Mesenchymal stem cell (in vitro differentiated cells and primary cell): ENCODE results near the gene OTOG.

Experiments used
- DNase-seq: peaks from one replicate; pipeline ENCODE4 v3.0.0-alpha.2; 2013
- H2AFZ ChIP-seq: one replicate; pipeline ENCODE4 v1.6.1; 2013; ENCODE audit warnings: low read depth, mild to moderate bottlenecking, control low read depth, inconsistent platforms, low read length, moderate library complexity
- H2AK5ac ChIP-seq: 2 replicates; pipeline ENCODE4 v1.6.1; 2013; ENCODE audit warnings: low read length, moderate library complexity, mild to moderate bottlenecking, inconsistent platforms; ENCODE audit not compliant: severe bottlenecking
- H2BK120ac ChIP-seq: one replicate; pipeline ENCODE4 v1.6.1; 2013; ENCODE audit warnings: low read depth, mild to moderate bottlenecking, inconsistent platforms, low read length, moderate library complexity
- H2BK12ac ChIP-seq, 2 experiments: one replicate each; pipeline ENCODE4 v1.6.1; 2013; ENCODE audit warnings: inconsistent platforms in 2 of 2, low read length in 2 of 2, mild to moderate bottlenecking in 2 of 2, moderate library complexity in 2 of 2, control low read depth in 1 of 2
- H2BK15ac ChIP-seq: one replicate; pipeline ENCODE4 v1.6.1; 2013; ENCODE audit warnings: mild to moderate bottlenecking, low read depth, inconsistent platforms; ENCODE audit not compliant: poor library complexity, severe bottlenecking
- H2BK5ac ChIP-seq: 2 replicates; pipeline ENCODE4 v1.6.1; 2013; ENCODE audit warnings: low read depth, mild to moderate bottlenecking, low read length, control low read depth, inconsistent platforms; ENCODE audit not compliant: poor library complexity, severe bottlenecking
- H3K14ac ChIP-seq, 2 experiments: one replicate each; pipeline ENCODE4 v1.6.1; 2013; ENCODE audit warnings: inconsistent platforms in 2 of 2, low read length in 2 of 2, control low read depth in 1 of 2, mild to moderate bottlenecking in 1 of 2, moderate library complexity in 1 of 2
- H3K18ac ChIP-seq, 2 experiments: one replicate each; pipeline ENCODE4 v1.6.1; 2013; ENCODE audit warnings: inconsistent platforms in 2 of 2, low read length in 2 of 2, control low read depth in 1 of 2, low read depth in 1 of 2, mild to moderate bottlenecking in 1 of 2
- H3K23ac ChIP-seq, 2 experiments: one replicate each; pipeline ENCODE4 v1.6.1; 2013; ENCODE audit warnings: inconsistent platforms in 2 of 2, low read length in 2 of 2, mild to moderate bottlenecking in 2 of 2, moderate library complexity in 2 of 2, control low read depth in 1 of 2
- H3K27ac ChIP-seq: 2 replicates; pipeline ENCODE4 v1.5.1; 2013; ENCODE audit warnings: mild to moderate bottlenecking, moderate library complexity, low read length, control low read depth, inconsistent platforms; ENCODE audit not compliant: poor library complexity, severe bottlenecking
- H3K27me3 ChIP-seq, 2 experiments: 2 replicates each; pipeline versions ENCODE4 v1.6.1 to v1.7.0; 2013; ENCODE audit warnings: low read length in 2 of 2, mild to moderate bottlenecking in 2 of 2, moderate library complexity in 2 of 2, control low read depth in 1 of 2, inconsistent platforms in 1 of 2; ENCODE audit not compliant: control insufficient read depth in 1 of 2, insufficient read depth in 1 of 2
- H3K36me3 ChIP-seq, 2 experiments: 2 replicates each; pipeline versions ENCODE4 v1.6.1 to v1.7.0; 2013; ENCODE audit warnings: low read length in 2 of 2, control low read depth in 1 of 2, inconsistent platforms in 1 of 2, low read depth in 1 of 2, mild to moderate bottlenecking in 1 of 2; ENCODE audit not compliant: insufficient read depth in 2 of 2, control insufficient read depth in 1 of 2
- H3K4ac ChIP-seq, 2 experiments: one replicate each; pipeline ENCODE4 v1.6.1; 2013; ENCODE audit warnings: inconsistent platforms in 2 of 2, low read length in 2 of 2, mild to moderate bottlenecking in 2 of 2, moderate library complexity in 2 of 2, control low read depth in 1 of 2, low read depth in 1 of 2
- H3K4me1 ChIP-seq: 2 replicates; pipeline ENCODE4 v1.6.1; 2013; ENCODE audit warnings: low read depth, low read length, control low read depth; ENCODE audit not compliant: control insufficient read depth, insufficient read depth
- H3K4me2 ChIP-seq: 2 replicates; pipeline ENCODE4 v1.6.1; 2013; ENCODE audit warnings: low read length, mild to moderate bottlenecking, inconsistent platforms; ENCODE audit not compliant: poor library complexity, severe bottlenecking
- H3K4me3 ChIP-seq, 2 experiments: 2 replicates each; pipeline versions ENCODE4 v1.5.1 to v1.7.0; 2013; ENCODE audit warnings: low read length in 2 of 2, mild to moderate bottlenecking in 2 of 2, control low read depth in 1 of 2, low read depth in 1 of 2; ENCODE audit not compliant: insufficient read depth in 1 of 2
- H3K79me1 ChIP-seq: replicated peaks from 2 replicates; pipeline ENCODE4 v1.6.1; 2013; ENCODE audit warnings: mild to moderate bottlenecking, control low read depth, low read length, inconsistent platforms; ENCODE audit not compliant: poor library complexity, severe bottlenecking
- H3K9ac ChIP-seq: 2 replicates; pipeline ENCODE4 v1.7.0; 2013; ENCODE audit warnings: mild to moderate bottlenecking, low read length, moderate library complexity
- H3K9me3 ChIP-seq: 2 replicates; pipeline ENCODE4 v1.7.0; 2013; ENCODE audit warnings: mild to moderate bottlenecking, low read length; ENCODE audit not compliant: control insufficient read depth
- H4K8ac ChIP-seq: one replicate; pipeline ENCODE4 v1.6.1; 2013; ENCODE audit warnings: inconsistent platforms, mild to moderate bottlenecking, low read length, moderate library complexity
- H4K91ac ChIP-seq: one replicate; pipeline ENCODE4 v1.6.1; 2013; ENCODE audit warnings: mild to moderate bottlenecking, low read length, inconsistent platforms
- WGBS: methylation state at CpG from one replicate; pipeline ENCODE4 v1.1.7; 2013; ENCODE audit warnings: mixed read lengths; 5-methylcytosine and 5-hydroxymethylcytosine counted together

Gene OTOG

DNA sequence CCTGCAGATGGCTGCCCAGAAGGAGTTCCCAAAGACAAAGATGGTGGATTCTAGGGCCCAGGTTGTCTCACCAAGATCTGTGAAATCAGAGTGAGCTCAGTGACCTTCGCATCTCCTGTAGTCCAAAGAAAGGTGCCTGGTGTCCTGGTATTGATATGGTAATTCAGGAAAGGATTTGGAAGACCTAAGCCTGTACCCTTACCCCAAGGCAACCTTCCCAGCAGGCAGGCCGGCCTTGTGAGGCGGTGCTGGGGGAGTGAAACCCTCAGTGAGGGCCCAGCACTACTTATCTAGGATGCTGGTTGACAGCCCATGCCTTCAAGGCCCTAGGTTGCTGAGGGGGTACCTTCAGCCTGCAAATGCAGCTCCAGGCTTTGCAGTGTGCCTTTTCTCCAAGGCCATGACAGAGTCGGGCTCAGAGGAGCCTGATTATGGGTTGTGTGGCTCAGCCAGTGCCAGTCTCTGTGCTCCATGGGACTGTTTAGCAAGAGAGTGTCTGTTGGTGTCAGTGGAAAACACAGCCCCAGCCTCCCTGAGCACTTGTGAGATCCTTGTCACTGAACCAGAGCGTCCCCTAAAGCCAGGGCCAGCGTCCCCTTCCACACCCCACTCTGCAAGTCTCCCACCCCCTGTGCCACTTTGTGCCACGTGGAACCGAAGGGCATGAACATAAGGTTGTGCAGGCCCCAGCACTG lies 99.5 kb downstream of the OTOG start:
- H3K9me3 ChIP-seq, result peaks cover 16% of the 10 kb centered on the region
- H3K79me1 ChIP-seq, result no peaks in the 10 kb centered on the region
- no peaks in the 10 kb centered on the region for H3K36me3 ChIP-seq
- no peak for DNase-seq
- no peak overlapping the region for H3K4me2 ChIP-seq
- no peak overlapping the region for H2BK5ac ChIP-seq
- peak overlapping the region in 1 of 2 experiments; percentile 43 for H3K23ac ChIP-seq
- peaks cover 2% of the 10 kb centered on the region for H3K4me1 ChIP-seq
- no peak overlapping the region for H3K14ac ChIP-seq
- H2BK15ac ChIP-seq, result no peak overlapping the region
- WGBS, result 65% methylated on average over 7 of the region's 8 CpGs
- no peak overlapping the region for H2AFZ ChIP-seq
- no peak overlapping the region for H3K27ac ChIP-seq
- H3K27me3 ChIP-seq, result peaks cover 11 to 43% of the 10 kb centered on the region in 2 experiments
- H3K18ac ChIP-seq, result no peak overlapping the region
- H2BK120ac ChIP-seq, result no peak overlapping the region
- no peak overlapping the region for H4K8ac ChIP-seq
- H3K4ac ChIP-seq, result no peak overlapping the region
- H4K91ac ChIP-seq, result no peak overlapping the region
- no peak overlapping the region for H3K4me3 ChIP-seq
- no peak overlapping the region for H2BK12ac ChIP-seq
- no peak overlapping the region for H2AK5ac ChIP-seq
- H3K9ac ChIP-seq, result no peak overlapping the region

DNA sequence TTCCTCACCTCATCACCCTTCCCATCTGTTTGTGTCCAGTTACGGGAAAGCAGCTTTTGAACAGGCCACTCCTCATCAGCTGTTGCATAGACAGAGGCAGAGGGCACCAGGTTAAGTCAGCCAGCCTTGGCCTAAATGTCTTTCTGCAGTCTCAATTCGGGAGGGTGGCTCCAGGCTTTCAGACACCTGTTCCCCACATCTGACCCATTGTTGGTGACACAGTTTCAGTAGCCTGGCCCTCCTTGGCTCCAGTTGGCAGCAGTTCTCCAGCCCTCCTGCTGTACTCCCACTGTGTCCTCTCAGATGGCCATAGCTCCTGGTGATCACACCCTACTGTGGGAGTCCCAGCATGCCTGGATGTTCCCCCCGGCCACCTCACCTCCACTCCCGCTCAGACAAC lies 101.5 kb downstream of the OTOG start:
- Histone ChIP-seq H2BK15ac (no peak overlapping the region), H3K36me3 (no peaks in the 10 kb centered on the region), H2AFZ (no peak overlapping the region), H3K9me3 (peaks cover 16% of the 10 kb centered on the region), H3K4me1 (peaks cover 2% of the 10 kb centered on the region), H2BK5ac (no peak overlapping the region), H3K23ac (no peak overlapping the region), H3K14ac (no peak overlapping the region), H3K4ac (no peak overlapping the region), H3K27me3 (peaks cover 12 to 51% of the 10 kb centered on the region in 2 experiments), H4K91ac (no peak overlapping the region), H2AK5ac (no peak overlapping the region), H3K79me1 (no peaks in the 10 kb centered on the region), H3K27ac (no peak overlapping the region), H3K9ac (no peak overlapping the region), H2BK12ac (no peak overlapping the region), H3K18ac (no peak overlapping the region), H3K4me2 (no peak overlapping the region), H4K8ac (no peak overlapping the region), H2BK120ac (no peak overlapping the region), H3K4me3 (no peak overlapping the region)
- no peak for DNase-seq
- 75% methylated on average over 4 of the region's 4 CpGs for WGBS

DNA sequence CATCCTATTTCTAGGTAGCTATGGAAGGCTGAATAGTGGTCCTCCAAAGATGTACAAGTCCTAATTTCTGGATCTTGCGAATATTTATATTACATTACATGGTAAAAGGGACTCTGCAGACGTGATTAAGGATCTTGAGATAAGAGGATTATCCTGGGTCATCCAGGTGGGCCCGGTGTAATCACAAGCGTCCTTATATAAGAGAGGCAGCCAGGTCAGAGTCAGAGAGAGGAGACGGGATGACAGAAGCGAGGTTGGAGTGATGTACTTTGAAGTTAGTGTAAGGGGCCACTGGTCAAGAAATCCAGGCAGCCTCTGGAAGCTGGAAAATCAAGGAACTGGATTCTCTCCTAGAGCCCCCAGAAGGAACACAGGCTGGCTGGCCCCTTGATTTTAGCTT lies 102.2 kb downstream of the OTOG start:
- peaks cover 2% of the 10 kb centered on the region for H3K4me1 ChIP-seq
- H3K4ac ChIP-seq, result no peak overlapping the region
- no peak overlapping the region for H2BK12ac ChIP-seq
- no peak overlapping the region for H3K4me2 ChIP-seq
- H3K9me3 ChIP-seq, result peaks cover 16% of the 10 kb centered on the region
- no peak overlapping the region for H3K9ac ChIP-seq
- H3K18ac ChIP-seq, result no peak overlapping the region
- H3K23ac ChIP-seq, result no peak overlapping the region
- no peak for DNase-seq
- no peak overlapping the region for H2AK5ac ChIP-seq
- no peak overlapping the region for H4K8ac ChIP-seq
- peaks cover 12 to 48% of the 10 kb centered on the region in 2 experiments for H3K27me3 ChIP-seq
- no peak overlapping the region for H2AFZ ChIP-seq
- no peak overlapping the region for H4K91ac ChIP-seq
- H3K27ac ChIP-seq, result no peak overlapping the region
- no peaks in the 10 kb centered on the region for H3K36me3 ChIP-seq
- no peak overlapping the region for H2BK5ac ChIP-seq
- WGBS, result 83% methylated on average over 6 of the region's 6 CpGs
- H2BK120ac ChIP-seq, result no peak overlapping the region
- H3K79me1 ChIP-seq, result no peaks in the 10 kb centered on the region
- H3K14ac ChIP-seq, result no peak overlapping the region
- no peak overlapping the region for H2BK15ac ChIP-seq
- H3K4me3 ChIP-seq, result no peak overlapping the region

DNA sequence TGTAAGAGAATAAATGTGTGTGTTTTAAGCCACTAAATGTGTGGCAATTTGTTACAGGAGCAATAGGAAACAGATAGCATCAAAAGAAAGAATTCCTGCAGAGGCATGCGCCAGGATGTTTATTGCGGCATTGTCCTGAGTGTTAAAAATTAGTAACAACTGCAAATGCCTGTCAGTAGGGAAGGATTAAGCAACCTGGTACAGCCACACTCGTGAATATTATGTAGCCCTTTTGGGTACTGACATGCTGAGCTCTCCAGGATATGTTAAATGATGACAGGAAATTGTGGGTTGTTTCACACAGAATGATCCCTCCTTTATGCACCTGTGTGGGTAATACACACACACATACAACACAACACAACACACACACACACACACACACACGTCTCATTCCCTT lies 102.6 kb downstream of the OTOG start:
- 60% methylated on average over 4 of the region's 4 CpGs for WGBS
- Histone ChIP-seq H3K23ac (no peak overlapping the region), H2BK120ac (no peak overlapping the region), H3K18ac (no peak overlapping the region), H3K36me3 (no peaks in the 10 kb centered on the region), H3K4ac (no peak overlapping the region), H2BK5ac (no peak overlapping the region), H4K8ac (no peak overlapping the region), H3K9me3 (peaks cover 16% of the 10 kb centered on the region), H2AFZ (no peak overlapping the region), H3K27me3 (peaks cover 12 to 47% of the 10 kb centered on the region in 2 experiments), H3K79me1 (no peaks in the 10 kb centered on the region), H3K4me1 (peaks cover 2% of the 10 kb centered on the region), H2BK12ac (no peak overlapping the region), H3K9ac (no peak overlapping the region), H2BK15ac (no peak overlapping the region), H2AK5ac (no peak overlapping the region), H3K4me2 (no peak overlapping the region), H4K91ac (no peak overlapping the region), H3K14ac (no peak overlapping the region), H3K4me3 (no peak overlapping the region), H3K27ac (no peak overlapping the region)
- no peak for DNase-seq
